HG03571 (cell line): ENCODE data around the gene MYO7A.

ENCODE experiments used
- ATAC-seq: cut with Tn5 transposase; IDR thresholded peaks from one replicate; pipeline ENCODE4 v1.9.1; 2021; ENCODE audit not compliant: unreplicated experiment

Gene MYO7A

GRCh38 chr11:77144857-77145428 lies 16.9 kb downstream of the MYO7A start:
- ATAC-seq: no peak

- ATAC-seq: no peak
Observed at GRCh38 chr11:77146261-77147035, 18.4 kb downstream of the MYO7A start.

DNA sequence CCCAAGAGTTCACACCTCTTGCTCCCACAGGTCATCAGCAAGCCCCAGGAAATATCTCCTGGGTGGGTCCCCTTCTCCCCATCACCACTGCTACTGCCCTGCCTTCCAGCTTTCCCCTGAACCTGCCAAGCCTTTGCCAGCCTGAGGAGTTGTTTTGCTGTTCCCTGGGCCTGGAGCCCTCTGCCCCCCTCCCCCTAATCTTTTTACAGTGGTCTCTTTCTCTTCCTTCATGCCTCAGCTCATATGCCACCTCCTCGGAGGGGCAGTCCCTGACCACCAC lies 18.9 kb downstream of the MYO7A start:
- ATAC-seq: no peak

GRCh38 chr11:77147668-77148321 lies 19.7 kb downstream of the MYO7A start:
- no peak for ATAC-seq

DNA sequence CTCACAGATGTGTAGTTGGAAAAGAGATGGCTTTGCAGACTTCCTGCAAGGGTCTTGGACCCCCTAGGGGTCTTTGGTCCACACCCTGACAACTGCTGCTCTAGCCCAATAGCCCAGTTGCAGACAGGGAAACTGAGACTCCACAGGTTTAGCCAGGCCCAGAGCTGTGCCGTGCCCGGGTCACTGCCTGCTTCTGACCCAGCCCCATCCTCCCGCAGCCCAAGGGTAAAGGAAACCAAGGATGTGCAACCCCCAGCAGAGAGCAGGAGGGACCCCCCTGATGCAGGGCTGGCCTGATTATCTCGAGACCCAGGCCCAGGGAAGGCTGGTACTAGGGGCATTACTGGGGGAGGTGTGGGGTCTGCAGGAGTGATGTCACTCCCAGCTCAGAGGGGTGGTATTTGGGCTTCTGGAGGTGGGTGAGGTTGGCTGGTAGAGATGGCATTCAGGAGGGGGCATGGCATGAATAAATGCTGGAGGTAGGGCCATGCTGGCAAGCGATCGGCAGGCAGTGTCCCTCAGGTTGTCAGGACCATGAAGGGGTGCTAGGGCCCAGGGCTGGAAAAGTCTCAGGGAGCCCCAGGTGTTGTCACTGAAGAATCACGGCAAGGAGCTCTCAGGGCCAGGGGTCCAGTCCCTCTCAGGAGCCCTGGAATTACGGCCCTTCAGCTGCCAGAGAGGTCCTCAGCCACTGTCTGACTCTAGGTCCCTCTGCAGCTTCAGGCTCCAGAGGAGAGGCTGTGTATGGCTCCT lies 21.1 kb downstream of the MYO7A start:
- ATAC-seq: no peak

DNA sequence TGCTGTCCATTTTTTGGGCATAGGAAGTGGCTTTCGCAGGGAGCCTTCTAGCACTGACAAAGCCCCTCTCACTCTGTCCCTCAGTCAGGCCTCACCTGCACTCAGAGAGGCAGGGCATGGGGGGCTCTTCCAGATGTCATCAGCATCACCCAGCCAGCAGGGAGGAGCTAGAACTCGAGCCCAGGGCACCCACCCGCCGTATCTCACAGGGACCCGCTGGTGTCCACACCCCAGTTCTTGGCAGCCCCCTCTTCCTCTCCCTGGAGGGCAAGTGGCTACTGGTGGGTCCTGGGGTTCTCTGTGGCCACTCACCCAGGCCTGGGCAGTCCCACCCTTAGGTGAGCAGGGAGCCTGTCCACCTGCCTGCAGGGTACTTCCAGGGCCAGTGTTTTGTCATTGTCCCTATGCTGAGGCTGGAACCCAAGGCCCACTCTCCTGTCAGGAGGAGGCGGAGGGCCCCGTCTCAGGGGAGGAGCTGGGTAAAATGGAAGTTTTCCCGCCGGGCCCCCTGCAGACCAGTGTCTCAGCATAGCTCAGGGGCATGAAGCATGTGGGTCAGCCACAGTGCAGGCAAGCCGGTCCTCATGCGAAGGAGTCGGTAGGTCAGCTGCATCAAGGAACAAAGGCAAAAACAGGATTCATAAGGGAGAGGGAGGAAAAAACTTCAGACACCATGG lies 21.8 kb downstream of the MYO7A start:
- ATAC-seq: no peak

- no peak for ATAC-seq
Observed at GRCh38 chr11:77150836-77151235, 22.8 kb downstream of the MYO7A start.

GRCh38 chr11:77151804-77152509 lies 23.9 kb downstream of the MYO7A start:
- no peak for ATAC-seq

DNA sequence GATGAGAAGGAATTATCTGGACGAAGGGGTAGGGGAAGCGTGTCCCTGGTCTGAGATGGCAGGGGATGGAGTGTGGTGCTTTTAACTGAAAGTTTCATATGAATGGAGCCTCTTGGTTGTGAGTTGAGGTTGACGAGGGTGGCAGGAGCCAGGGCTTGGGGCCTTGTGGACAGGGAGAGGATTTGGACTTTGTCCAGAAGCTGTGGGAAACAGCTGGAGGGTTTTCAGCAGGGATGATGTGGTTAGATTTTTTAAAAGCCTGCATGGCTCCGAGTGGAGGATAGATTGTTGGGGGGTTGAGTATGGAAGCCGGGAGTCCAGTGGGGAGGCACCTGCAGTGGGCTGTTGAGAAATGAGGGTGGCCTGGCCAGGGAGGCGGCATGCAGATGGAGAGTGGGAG lies 24.8 kb downstream of the MYO7A start:
- no peak for ATAC-seq

- no peak for ATAC-seq
Observed at GRCh38 chr11:77153276-77154185, 25.5 kb downstream of the MYO7A start.

GRCh38 chr11:77154381-77155081 lies 26.5 kb downstream of the MYO7A start:
- no peak for ATAC-seq

- no peak for ATAC-seq
Observed at GRCh38 chr11:77155082-77155475, 27.0 kb downstream of the MYO7A start.

DNA sequence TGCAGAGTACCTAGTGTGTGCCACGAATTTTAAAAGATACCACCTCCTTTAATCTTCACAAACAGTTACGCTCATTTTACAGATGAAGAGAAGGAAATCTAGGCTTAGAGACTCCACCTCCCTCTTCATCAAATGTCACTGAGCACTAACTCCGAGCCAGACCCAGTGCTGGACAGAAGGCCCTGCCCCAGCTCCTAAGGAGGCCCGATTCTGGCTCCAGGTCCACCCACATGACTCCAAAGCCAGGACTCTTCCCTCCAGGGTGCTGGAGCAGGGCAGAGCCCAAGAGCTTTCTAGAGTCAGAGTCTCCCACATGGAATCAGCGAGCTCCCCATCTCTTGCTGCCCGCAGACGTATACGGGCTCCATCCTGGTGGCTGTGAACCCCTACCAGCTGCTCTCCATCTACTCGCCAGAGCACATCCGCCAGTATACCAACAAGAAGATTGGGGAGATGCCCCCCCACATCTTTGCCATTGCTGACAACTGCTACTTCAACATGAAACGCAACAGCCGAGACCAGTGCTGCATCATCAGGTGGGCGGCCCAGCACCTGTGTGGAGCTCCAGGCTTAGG lies 27.6 kb downstream of the MYO7A start:
- no peak for ATAC-seq

GRCh38 chr11:77156396-77157195 lies 28.6 kb downstream of the MYO7A start:
- no peak for ATAC-seq

DNA sequence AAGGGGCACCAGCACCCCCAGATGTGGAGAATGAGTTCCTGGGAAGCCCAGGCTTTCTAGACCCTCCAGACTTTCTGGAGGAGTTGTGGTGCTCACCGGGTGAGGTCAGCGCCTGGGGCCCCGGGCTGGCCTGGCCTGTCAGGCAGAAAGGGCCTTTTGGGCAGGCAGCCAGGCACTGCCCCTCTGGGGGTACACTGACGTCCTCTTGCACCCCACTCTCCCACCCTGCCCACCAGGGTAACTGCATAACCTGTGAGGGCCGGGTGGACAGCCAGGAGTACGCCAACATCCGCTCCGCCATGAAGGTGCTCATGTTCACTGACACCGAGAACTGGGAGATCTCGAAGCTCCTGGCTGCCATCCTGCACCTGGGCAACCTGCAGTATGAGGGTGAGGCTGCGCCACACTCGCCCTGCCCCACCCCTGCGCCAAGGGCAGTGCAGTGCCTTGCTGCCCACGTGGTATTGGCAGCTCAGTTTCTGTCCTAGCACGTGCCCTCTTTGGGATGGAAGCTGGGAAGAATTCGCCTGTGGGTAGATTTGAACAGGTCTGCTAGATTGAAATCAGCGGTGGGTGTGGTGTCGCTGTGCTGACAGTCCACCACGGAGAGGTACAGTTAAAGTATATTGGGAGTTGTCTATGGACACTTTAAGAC lies 30.1 kb downstream of the MYO7A start:
- ATAC-seq: no peak

GRCh38 chr11:77159219-77159936 lies 31.3 kb downstream of the MYO7A start:
- no peak for ATAC-seq
